ENCODE results near the gene HSPA12B. TPM values are rescaled to one million over a fixed set of nuclear protein-coding genes. Genes with fewer than 3 reads are reported as not detected.

Gene HSPA12B
- polyA plus RNA-seq, 1 experiment, result 0.02 TPM

DNA sequence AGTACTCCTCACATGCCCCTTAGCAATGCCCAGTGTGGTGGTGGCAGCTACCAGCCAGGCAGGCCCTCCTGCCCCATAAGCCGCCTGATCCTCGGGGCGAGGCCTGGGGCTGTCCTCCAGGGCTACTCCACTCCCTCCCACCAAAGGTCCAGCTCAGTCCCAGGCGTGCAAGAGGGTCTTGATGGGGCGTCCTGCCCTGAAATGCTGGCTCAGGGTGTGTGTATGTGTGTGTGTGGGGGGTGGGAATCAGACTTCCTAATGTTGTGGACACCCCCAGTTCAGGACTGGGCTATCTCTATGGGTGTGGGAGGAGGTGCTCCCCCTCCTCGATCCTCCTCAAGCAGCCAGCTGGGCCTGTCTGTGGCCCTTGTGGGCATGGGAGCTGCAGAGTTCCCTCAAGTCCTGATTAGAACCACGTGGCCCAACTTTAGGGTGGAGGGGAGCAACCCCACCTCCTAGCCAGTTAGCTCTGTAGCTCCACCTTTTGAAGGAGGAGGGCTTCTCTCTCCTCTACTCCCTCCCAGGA, 7.5 kb downstream of the HSPA12B start:
- no peak overlapping the region for H3K4me3 ChIP-seq (ENCODE audit: low read depth, low read length)
- no peaks in the 10 kb centered on the region for H3K36me3 ChIP-seq (ENCODE audit: control insufficient read depth, insufficient read depth, low read length)
- DNase-seq (ENCODE audit: low read depth), result no peak
- ChIA-PET POLR2A (no interaction called here), CTCF (interaction anchor here (0.6 to 3.0 kb wide), 7 partner anchors 11 to 457 kb away, joined by 3 to 12 read pairs (median 4); partner anchors contain the start of gene SPEF1)
- TF ChIP-seq, protein P1, sequence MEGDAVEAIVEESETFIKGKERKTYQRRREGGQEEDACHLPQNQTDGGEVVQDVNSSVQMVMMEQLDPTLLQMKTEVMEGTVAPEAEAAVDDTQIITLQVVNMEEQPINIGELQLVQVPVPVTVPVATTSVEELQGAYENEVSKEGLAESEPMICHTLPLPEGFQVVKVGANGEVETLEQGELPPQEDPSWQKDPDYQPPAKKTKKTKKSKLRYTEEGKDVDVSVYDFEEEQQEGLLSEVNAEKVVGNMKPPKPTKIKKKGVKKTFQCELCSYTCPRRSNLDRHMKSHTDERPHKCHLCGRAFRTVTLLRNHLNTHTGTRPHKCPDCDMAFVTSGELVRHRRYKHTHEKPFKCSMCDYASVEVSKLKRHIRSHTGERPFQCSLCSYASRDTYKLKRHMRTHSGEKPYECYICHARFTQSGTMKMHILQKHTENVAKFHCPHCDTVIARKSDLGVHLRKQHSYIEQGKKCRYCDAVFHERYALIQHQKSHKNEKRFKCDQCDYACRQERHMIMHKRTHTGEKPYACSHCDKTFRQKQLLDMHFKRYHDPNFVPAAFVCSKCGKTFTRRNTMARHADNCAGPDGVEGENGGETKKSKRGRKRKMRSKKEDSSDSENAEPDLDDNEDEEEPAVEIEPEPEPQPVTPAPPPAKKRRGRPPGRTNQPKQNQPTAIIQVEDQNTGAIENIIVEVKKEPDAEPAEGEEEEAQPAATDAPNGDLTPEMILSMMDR (IDR thresholded peaks at IDR 0.05; ENCODE audit: insufficient read depth, low read depth, low read length), result no peak
- peaks cover 8% of the 10 kb centered on the region for H3K27me3 ChIP-seq (ENCODE audit: control insufficient read depth, insufficient read depth, low read length)

DNA sequence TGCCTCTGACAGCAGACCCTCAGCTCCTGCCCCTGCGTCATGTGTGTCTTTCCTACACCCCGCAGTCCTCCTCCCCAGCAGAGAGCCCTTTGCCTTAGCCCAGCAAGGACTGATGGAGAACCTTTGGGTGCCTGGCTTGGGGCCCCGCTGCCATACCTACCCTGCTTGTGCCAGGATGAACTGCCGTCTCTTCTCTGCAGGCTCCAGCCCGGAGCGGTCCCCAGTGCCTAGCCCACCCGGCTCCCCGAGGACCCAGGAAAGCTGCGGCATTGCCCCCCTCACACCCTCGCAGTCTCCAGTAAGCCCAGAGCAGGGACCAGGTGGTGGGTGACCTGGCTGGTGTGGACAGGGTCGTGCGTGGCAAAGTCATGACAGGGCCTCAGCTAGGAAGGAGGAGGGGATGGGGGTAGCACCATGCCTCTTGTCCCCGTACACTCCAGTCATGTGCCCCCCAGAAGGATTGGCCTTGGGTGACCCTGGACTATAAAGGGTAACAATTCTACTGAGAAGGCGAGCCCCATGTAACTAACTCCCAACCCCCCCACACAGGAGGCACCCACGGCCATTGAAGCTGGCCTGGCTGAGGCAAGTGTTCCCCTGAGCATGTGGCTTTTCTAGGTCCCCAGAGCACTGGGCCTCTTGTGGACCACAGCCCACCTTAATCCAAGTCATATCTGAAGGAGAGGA, 8.3 kb downstream of the HSPA12B start:
- Histone ChIP-seq H3K36me3 (ENCODE audit: control insufficient read depth, insufficient read depth, low read length) (no peaks in the 10 kb centered on the region), H3K4me3 (ENCODE audit: low read depth, low read length) (no peak overlapping the region), H3K27me3 (ENCODE audit: control insufficient read depth, insufficient read depth, low read length) (peaks cover 8% of the 10 kb centered on the region)
- no peak for DNase-seq (ENCODE audit: low read depth)
- ChIA-PET CTCF (interaction anchor here (0.6 to 3.0 kb wide), 9 partner anchors 12 to 456 kb away, joined by 3 to 12 read pairs (median 4); partner anchors contain the start of gene SPEF1), POLR2A (no interaction called here)
- TF ChIP-seq, protein P1 (IDR thresholded peaks at IDR 0.05; ENCODE audit: insufficient read depth, low read depth, low read length), result no peak

DNA sequence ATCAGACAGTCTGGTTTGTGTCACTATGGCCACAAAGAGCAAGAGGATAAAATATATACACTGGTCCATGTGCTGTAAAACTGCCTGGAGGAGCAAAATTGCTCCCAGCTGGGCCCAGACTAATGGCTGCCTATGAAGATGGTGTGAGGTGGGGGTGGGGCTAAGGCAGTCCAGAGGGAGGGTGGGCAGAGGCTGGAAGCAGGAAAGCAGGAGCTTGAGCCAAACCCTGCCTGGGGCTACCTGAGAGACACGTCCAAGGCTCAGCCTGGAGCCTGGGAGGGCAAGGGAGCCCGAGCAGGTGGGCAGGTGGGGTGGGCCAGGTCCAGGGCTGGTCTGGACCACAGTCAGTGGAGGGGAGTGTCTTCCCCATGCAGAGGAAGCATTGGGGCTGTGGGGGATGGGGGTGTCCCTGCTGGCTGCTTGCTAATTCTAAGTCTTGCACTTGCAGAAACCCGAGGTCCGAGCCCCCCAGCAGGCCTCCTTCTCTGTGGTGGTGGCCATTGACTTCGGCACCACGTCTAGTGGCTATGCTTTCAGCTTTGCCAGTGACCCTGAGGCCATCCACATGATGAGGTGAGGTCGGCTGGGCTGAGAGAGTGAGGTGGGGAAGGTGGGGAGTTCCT, 9.5 kb downstream of the HSPA12B start:
- H3K27me3 ChIP-seq (ENCODE audit: control insufficient read depth, insufficient read depth, low read length), result peaks cover 8% of the 10 kb centered on the region; the same call in 1 of the 2 replicates
- no peak for DNase-seq (ENCODE audit: low read depth)
- H3K4me3 ChIP-seq (ENCODE audit: low read depth, low read length), result no peak overlapping the region
- TF ChIP-seq, protein P1 (IDR thresholded peaks at IDR 0.05; ENCODE audit: insufficient read depth, low read depth, low read length), result no peak
- H3K36me3 ChIP-seq (ENCODE audit: control insufficient read depth, insufficient read depth, low read length), result no peaks in the 10 kb centered on the region
- ChIA-PET CTCF (interaction anchor here (0.6 to 3.0 kb wide), 3 partner anchors 11 to 80 kb away, joined by 3 to 12 read pairs (median 3); no protein-coding TSS in a partner anchor), POLR2A (no interaction called here)

DNA sequence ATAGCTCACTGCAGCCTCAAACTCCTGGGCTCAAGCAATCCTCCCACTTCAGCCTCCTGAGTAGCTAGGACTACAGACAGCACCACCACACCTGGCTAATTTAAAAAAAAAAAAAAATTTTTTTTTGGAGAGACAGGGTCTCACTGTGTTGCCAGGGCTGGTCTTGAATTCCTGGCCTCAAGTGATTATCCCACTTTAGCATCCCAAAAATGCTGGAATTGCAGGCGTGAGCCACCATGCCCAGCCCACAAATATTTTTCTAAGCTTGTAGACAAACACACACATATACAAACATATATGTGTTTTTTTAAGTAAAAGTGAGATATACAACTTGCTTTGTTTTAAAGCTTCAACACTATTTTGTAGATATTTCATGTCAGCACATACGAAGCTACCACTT, 10.8 kb downstream of the HSPA12B start:
- ChIA-PET POLR2A (interaction anchor here (0.6 kb wide), 1 partner anchor 66 kb away, joined by 4 read pairs; no protein-coding TSS in a partner anchor), CTCF (interaction anchor here (0.7 to 2.9 kb wide), 3 partner anchors 10 to 77 kb away, joined by 3 to 11 read pairs (median 3); partner anchors contain the start of gene AP5S1)
- no peaks in the 10 kb centered on the region for H3K36me3 ChIP-seq (ENCODE audit: control insufficient read depth, insufficient read depth, low read length)
- DNase-seq (ENCODE audit: low read depth), result no peak
- H3K27me3 ChIP-seq (ENCODE audit: control insufficient read depth, insufficient read depth, low read length), result peaks cover 8% of the 10 kb centered on the region; the same call in 1 of the 2 replicates
- H3K4me3 ChIP-seq (ENCODE audit: low read depth, low read length), result no peak overlapping the region
- TF ChIP-seq, protein P1 (IDR thresholded peaks at IDR 0.05; ENCODE audit: insufficient read depth, low read depth, low read length), result no peak

DNA sequence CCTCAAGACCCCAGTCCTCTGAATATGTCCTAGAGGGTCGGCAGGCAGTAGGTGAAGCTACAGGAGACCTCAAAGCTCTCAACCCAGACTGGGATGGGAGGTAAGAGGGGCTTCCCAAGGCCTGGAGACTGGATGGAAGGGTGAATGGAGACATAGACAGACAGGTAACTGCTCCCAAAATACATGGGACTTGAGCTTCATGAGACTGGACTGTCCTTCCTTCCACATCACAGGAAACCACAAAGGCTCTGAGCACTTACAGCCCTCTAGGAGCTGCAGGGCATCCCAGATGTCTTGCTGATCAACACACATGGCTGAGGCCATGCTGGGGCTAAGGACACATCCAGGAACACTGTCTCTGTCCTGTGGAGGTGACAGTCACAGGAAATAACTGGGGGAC, 11.6 kb downstream of the HSPA12B start:
- Histone ChIP-seq H3K36me3 (ENCODE audit: control insufficient read depth, insufficient read depth, low read length) (no peaks in the 10 kb centered on the region), H3K4me3 (ENCODE audit: low read depth, low read length) (no peak overlapping the region), H3K27me3 (ENCODE audit: control insufficient read depth, insufficient read depth, low read length) (peaks cover 6% of the 10 kb centered on the region; the same call in 1 of the 2 replicates)
- TF ChIP-seq, protein P1 (IDR thresholded peaks at IDR 0.05; ENCODE audit: insufficient read depth, low read depth, low read length), result no peak
- ChIA-PET POLR2A (no interaction called here), CTCF (interaction anchor here (0.7 to 2.9 kb wide), 4 partner anchors 10 to 76 kb away, joined by 3 to 11 read pairs (median 3); partner anchors contain the start of gene AP5S1)
- DNase-seq (ENCODE audit: low read depth), result no peak
